GM23338 (cell line): ENCODE data around the gene JMJD1C.

Source experiments
- CTCF ChIP-seq, 2 experiments: fragments of 200-600 bp in 1 of 2; sonication (generic) in 1 of 2; conservative IDR thresholded peaks; 2 replicates each; pipeline versions ENCODE4 v1.5.1 to v1.6.1; 2016 to 2017; ENCODE audit warnings: antibody characterized with exemption in 2 of 2, low read depth in 2 of 2, mild to moderate bottlenecking in 2 of 2, moderate library complexity in 1 of 2
- POLR2AphosphoS5 ChIP-seq: IDR thresholded peaks from 2 replicates; pipeline ENCODE4 v1.6.1; 2016; ENCODE audit warnings: antibody characterized with exemption, low read depth

- TF ChIP-seq POLR2AphosphoS5 (no peak), CTCF (conservative IDR thresholded peaks at IDR 0.05; ENCODE audit: low read depth in 2 of 2) (no peak)
Measured at GRCh38 chr10:63373176-63373575, 92.6 kb downstream of the JMJD1C start.
